Measurements from ENCODE around the gene VAC14.
"Not testable (repeated sequence)": the region's sequence is repeated elsewhere in the genome, so short reads cannot be mapped to it uniquely, and the experiment has no call there.

The VAC14 gene

GRCh38 chr16:70678121-70678897 lies 122.6 kb downstream of the VAC14 start:
- DNase-seq: no peak

DNA sequence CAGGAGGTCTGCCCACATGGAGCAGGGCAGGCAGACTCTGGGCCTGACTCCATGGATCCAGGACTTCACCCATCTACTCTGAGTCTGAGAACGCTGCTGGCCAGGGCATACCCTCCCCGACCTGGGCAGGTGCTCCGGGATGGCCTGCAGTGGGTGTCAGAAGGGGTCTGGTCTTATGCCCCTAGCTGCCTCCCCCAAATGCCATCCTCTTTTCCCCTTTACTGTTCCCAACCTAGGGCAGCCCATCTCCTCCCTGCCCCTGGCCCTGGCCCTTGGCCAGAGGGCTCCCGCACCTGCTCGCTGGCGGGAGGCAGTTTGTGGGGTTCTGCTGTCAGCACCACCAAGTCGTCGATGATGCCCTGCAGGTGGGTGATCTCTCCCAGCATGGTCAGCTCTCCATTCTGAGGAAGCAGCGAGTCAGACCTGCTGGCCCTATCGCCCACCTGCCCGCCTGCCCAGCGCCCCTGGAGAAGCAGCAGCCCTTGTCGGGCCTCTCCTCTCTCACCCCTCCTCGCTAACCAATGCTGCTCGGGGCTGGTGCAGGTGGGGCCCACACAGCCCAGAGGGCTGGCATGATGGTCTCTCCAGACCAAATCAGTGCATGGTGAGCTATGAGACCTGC lies 123.3 kb downstream of the VAC14 start:
- DNase-seq: no peak

DNA sequence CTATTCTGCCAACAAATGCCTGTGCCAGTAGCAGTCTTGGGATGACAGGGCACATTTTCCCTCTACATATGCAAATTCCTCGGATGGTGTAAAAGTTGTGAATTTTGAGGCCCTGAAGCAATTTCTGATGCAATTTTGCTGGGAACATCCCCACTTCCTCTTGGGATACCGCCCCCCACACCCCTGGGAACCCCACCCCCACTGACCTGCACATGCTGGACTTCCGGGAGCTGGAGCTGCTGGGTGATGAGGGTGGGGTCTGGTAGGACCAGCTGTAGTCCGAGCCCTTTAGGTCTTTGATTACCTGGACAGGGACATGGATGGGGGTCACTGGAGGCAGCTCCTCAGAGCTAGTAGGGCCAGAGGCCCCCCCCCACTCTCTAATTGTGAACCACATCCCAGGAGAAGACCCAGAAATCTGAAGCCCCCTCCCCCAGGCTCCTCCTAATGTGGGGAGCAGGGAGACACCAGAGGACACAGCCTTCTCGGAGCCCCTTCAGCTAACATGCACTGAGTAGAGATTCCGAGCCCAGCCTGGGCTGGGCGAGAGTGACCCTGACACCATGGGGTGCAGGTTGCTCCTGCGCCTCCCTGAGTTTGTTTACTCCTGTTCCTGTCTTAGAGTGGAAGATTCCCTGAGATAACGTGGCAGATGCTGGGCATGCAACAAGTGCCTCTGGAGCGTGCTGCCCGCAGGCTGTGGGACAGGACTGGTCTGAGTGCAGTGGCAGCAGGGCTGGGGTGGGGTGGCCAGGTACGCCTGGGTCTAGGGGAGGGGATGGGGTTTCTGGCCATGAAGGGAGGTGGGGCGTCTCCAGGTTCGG lies 124.1 kb downstream of the VAC14 start:
- no peak for DNase-seq

DNA sequence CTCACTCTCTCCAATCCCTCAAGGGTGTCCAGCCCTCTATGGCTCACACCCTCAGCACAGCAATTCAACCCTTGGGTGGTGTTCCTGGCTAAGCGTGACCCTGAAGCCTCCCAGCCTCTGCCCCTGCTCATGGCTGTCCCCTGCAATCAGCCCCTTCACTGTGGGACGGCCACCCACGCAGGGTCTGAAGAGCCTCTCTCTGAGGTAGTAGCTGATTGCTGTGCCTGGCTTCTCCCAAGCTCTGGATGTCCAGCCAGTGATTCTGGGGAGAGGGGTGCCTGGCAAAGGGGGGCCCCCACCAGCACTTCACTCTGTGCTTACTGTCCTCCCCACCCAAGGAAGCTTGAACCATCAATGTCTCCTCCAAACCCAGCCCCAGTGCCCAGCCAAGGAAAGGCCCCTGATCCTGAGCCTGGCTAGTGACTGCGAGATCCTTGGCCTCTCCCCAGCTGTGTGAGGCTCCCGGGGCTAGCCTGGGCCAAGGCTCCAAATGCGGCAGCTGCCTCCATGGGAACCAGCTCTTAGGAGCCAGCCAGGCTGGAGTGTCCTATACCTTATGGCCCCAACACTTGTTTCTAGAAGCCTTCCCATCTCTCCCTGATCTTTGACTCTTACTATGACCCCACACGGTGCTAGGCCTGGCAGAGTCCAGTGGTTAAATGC lies 125.0 kb downstream of the VAC14 start:
- DNase-seq: no peak

- no peak for DNase-seq
Observed at GRCh38 chr16:70674221-70675014, 126.5 kb downstream of the VAC14 start.

GRCh38 chr16:70670938-70671337 lies 130.0 kb downstream of the VAC14 start:
- DNase-seq: not testable (repeated sequence)

- DNase-seq: no peak
Observed at GRCh38 chr16:70670175-70670574, 130.8 kb downstream of the VAC14 start.

DNA sequence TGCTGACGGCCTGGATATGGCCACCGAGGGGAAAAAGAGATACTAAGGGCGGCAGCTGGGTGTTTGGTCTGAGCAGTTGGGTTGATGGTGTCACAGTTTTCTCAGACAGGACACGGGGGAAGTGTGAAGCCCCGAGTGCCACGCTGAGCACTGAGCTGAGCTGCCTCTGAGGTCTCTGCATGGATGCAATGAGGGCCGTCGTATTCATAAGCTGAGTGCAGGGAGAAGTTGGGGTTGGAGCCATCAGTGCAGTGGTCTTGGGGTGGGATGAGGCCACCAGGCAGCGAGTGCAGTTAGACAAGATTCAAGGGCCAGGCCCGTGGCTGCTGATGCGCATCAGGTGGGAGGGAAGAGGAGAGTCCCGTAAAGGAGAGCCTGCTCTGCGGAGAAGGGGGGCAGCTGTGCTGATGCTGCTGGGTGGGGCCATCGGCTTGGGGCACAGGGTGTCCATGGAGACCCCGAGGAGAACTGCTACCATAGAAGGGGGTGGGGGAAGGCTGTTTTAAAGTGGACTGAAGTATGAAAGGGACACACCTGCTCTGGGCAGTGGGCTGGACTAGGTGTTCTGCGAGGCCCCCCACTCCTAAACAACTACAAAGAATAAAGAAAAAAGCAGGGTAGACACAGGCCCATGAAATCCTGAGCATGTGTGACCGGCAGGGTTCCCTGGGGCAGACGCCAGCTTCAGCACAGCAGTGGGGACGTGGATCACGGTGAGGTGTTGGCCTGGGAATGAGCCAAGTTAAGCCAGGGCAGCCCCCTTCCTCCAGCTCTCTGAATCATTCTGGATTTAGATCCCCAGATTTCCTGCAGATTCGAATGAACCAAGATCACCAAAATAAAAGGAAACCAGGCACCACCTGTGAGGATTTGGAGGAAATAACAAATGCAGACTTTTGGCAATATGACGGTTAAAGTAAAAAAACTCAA lies 134.9 kb downstream of the VAC14 start:
- DNase-seq: no peak

DNA sequence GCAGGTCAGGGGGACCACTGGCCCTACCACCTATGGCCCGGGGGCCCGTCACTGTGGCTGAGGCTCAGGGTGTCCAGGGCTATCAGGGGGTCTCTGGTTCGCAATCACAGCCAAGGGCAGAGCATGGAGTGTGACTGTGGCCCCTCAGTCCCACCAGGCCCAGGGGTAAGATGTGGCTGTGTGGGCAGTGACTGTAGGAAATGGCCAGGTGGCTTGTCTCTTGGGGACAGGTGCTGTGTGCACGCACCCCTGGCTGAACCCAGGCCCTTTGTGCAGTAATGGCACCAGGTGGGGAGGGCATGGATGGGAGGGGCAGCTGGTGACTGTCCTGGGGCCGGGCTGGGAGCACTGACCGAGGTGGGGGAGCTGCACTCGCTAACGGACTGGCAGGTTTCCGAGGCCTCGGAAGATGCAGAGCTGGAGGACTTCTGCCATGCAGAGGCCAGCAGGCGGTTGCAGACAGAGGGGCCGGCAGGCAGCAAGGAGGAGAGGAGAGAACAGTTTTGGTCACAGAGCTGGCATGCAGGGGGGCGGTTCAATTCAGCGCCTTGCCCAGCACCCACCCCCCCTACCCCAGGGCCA lies 135.8 kb downstream of the VAC14 start:
- DNase-seq: no peak

DNA sequence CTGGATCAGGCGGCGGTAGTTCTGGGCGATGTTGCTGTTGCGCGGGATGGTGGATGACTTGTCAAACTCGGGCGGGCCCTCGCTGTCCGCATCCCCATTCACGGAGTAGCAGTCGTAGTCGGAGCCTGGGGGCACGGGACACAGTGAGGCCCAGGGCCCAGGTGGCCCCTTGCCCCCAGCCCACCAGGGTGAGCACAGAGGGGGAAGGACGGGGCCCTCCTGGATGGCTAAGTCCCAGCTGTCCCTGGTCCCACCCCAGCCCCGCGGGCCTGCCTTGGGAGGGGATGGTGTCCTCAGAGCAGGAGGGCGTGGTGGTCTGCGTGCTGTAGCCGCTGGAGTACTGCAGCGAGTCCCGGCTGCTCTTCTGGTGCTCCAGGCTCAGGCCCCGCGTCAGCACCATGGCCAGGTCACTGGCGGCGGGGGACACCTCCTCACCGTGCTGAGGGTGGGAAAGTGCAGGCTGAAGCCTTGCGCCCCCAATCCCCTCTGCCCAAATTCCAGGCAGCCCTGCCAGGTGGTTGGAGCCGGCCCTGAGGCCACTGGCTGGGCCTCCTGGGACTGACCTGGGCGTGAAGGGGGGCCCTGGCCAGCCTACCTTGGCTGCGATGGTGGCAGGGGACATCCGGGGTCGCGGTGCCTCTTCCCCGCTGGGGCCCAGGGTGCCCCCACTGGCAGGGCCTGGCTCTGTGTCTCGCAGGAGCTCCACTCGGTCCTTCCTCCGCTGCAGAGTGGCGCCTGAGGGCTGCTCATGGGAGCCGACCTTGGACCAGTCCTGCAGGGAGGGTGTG lies 136.4 kb downstream of the VAC14 start:
- no peak for DNase-seq

- DNase-seq: no peak
Observed at GRCh38 chr16:70663524-70664324, 137.2 kb downstream of the VAC14 start.

- no peak for DNase-seq
Observed at GRCh38 chr16:70662991-70663523, 137.9 kb downstream of the VAC14 start.

DNA sequence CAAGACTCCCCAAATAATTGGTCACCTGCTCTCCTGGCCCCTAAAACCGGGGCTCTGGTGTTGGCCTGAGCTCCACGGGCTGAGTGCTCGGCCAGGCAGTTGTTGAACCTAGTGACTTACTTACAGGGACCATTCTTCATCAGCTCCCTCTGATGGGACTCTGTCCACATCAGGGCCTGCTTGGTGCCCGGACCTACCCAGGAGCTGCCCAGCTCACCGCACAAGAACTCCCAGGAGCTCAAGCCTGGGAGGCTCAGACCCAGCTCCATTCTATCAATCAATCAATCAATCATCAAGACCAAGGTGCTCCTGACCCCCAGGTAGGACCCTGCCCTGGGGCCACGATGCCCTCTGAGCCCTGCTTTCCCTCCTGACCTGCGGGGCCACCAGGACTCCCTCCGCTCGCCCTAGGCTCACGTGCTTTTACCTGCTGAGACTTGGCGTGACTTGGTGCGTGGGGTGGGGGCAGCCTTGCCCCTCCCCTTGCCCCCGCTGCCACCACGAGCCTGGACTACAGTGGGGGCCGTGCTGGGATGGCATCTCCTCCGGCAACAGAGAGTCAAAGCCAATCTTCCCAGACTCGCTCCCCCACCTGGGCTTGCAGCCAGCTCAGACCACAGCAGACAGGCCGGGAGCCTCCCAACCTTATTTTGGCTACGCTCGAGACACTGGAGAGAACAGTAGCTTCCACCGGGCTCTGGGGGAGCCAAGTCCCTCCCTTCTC lies 138.9 kb downstream of the VAC14 start:
- DNase-seq: no peak

GRCh38 chr16:70661534-70661917 lies 139.4 kb downstream of the VAC14 start:
- no peak for DNase-seq

- no peak for DNase-seq
Observed at GRCh38 chr16:70660672-70661350, 140.1 kb downstream of the VAC14 start.

DNA sequence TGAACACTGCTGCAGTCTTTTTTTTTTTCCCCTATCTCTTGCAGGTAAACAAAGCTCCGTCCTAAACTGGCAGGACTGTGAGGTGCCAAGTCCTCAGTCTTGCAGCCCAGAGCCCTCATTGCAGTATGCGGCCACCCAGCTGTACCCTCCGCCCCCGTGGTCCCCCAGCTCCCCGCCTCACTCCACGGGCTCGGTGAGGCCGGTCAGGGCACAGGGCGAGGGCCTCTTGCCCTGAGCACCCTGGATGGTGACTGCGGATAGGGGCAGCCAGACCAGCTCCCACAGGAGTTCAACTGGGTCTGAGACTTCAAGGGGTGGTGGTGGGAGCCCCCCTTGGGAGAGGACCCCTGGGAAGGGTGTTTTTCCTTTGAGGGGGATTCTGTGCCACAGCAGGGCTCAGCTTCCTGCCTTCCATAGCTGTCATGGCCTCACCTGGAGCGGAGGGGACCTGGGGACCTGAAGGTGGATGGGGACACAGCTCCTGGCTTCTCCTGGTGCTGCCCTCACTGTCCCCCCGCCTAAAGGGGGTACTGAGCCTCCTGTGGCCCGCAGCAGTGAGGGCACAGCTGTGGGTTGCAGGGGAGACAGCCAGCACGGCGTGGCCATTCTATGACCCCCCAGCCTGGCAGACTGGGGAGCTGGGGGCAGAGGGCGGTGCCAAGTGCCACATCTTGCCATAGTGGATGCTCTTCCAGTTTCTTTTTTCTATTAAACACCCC lies 140.8 kb downstream of the VAC14 start:
- no peak for DNase-seq

DNA sequence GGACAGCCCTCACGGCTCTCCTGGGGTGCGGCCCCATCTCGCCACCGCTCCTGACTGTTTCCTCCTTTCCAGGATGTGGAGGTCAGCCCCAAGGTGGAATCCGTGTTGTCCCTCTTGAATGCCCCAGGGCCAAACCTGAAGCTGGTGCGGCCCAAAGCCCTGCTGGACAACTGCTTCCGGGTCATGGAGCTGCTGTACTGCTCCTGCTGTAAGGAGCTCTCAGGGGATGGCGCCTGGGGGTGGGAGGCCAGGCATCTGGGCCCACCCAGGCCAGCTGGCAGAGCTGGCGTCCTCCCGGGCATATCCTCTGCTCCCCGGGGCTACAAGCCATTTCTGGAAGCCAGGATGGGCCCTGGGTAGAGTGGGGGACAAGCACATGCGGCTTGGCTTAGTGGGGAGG lies 141.4 kb downstream of the VAC14 start:
- no peak for DNase-seq

All from stimulated activated CD4-positive, alpha-beta T cell treated with anti-CD3 and anti-CD28 coated beads, Interleukin-4, amount 100 ng/mL, for 1 hour (primary cell).